ENCODE results near the gene TMX2.

The TMX2 gene, protein sequence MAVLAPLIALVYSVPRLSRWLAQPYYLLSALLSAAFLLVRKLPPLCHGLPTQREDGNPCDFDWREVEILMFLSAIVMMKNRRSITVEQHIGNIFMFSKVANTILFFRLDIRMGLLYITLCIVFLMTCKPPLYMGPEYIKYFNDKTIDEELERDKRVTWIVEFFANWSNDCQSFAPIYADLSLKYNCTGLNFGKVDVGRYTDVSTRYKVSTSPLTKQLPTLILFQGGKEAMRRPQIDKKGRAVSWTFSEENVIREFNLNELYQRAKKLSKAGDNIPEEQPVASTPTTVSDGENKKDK

DNA sequence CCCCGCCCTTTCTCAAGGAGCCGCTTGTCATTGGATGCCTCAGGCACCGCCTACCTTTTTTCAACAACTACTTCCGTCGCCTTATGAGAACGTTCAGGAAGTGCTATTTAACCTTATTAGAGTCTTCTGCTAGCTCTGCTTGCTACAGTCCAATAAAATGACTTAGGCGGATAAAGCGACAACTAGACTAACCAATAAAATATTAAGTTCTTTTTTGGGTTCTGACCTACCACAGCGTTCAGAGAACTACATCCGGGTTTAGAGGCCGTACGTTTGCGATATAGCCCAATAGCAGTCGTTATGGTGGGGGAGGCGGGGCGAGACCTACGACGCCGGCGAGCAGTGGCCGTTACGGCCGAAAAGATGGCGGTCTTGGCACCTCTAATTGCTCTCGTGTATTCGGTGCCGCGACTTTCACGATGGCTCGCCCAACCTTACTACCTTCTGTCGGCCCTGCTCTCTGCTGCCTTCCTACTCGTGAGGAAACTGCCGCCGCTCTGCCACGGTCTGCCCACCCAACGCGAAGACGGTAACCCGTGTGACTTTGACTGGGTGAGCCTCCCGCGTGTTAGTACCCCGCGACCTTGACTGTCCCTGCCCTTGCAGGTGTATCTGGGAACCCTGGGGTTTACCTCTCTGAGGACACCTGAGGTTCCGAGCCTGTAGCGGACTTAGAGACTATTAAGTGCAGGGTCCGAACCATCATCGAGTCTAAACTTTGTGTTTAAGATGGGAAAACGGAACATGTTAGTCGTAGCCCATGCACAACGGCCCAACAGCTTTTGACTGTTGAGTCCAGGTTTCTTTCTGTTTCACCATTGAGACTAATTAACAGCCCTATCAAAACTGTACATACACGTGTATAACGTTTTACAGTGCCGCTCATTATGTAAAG is at the start of gene TMX2:
Gene TMX2, plus strand, starts transcription at position 338 of the 895 bp plus-strand sequence. Its CDS starts 26 bp downstream, at position 364.
- TF ChIP-seq GATA3 (IDR thresholded peaks at IDR 0.05; ENCODE audit: low read depth, low read length) (no peak), GATA2 (IDR thresholded peaks at IDR 0.05; ENCODE audit: low read depth, low read length) (no peak)

GRCh38 chr11:57662893-57663292 is 49.5 kb upstream of the TMX2 start:
- no peak for TF ChIP-seq GATA3 (IDR thresholded peaks at IDR 0.05; ENCODE audit: low read depth, low read length)

DNA sequence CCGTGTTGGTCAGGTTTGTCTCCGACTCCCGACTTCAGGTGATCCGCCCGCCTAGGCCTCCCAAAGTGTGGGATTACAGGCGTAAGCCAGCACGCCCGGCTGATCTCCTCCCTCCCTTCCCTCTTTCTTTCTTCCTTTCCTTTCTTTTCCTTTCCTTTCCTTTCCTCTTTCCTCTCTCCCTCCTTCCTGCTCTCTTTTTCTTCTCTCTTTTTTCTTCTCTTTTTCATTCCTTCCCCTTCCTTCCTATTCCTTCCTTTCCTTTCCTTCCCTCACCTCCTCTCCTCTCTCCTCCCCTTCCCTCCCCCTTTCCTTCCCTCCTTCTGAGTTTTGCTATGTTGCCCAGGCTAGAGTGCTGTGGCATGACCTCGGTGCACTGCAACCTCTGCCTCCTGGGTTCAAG is 48.4 kb upstream of the TMX2 start:
- no peak for TF ChIP-seq GATA2 (IDR thresholded peaks at IDR 0.05; ENCODE audit: low read depth, low read length)
- TF ChIP-seq GATA3 (IDR thresholded peaks at IDR 0.05; ENCODE audit: low read depth, low read length): no peak

- TF ChIP-seq GATA2 (IDR thresholded peaks at IDR 0.05; ENCODE audit: low read depth, low read length): peak; percentile 53
- TF ChIP-seq GATA3 (IDR thresholded peaks at IDR 0.05; ENCODE audit: low read depth, low read length): no peak
Observed at GRCh38 chr11:57667117-57667735, 45.2 kb upstream of the TMX2 start.

DNA sequence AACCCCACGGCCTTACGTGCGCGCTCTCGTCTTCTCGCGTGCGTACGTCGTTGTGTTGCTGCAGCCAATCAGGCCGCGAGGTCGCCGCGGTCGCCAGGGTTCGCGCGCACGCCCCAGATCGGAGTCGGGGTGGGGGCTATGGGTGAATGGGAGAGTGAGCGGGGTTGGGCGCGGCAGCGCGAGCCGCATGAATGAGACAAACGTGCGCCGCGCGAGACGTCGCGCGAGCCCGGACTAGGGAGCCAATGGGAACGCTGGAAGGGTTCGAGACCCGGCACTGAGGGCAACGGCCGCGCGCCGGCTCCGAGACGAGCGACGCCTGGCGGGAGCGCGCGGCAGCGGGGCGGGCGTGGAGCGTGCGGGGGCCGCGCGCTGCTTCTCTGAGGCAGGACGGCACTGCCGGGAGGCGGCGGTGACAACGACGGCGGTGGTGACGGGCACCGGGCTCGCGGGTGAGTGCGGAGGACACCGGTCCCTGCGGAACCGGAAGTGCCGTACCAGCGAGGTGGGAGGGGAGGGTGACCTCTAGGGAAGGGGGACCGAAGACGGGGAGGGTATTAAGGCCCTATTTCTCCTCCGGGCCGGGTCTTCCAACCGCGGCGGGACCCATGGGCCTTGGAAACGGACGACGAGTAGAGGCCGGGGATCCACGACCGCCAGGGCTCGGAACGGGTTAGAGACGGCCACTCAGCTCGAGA is 44.5 kb upstream of the TMX2 start, which contains the start of gene ZDHHC5:
Gene ZDHHC5, plus strand, starts transcription at position 379 of the 698 bp plus-strand sequence. CDS start 4,977 bp downstream, outside the sequence.
- no peak for TF ChIP-seq GATA3 (IDR thresholded peaks at IDR 0.05; ENCODE audit: low read depth, low read length)
- no peak for TF ChIP-seq GATA2 (IDR thresholded peaks at IDR 0.05; ENCODE audit: low read depth, low read length)

DNA sequence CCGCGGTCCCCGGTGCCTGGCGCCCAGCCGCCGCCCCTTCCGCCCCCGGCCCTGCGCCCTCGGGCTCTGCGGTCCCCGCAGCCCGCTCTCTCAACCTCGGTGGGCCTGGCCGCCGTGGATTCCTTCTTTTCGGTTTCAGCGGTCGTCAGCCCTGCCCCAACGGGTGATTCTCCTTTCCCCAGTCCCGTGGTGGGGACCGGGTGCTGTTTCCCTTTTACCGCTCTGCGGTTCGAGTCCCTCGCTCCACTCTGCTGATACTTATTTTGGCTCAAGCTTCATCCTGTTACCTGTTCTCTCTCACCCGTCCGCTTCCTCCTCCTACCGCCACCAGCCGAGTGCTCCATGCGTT is 44.0 kb upstream of the TMX2 start:
- TF ChIP-seq GATA2 (IDR thresholded peaks at IDR 0.05; ENCODE audit: low read depth, low read length): no peak
- no peak for TF ChIP-seq GATA3 (IDR thresholded peaks at IDR 0.05; ENCODE audit: low read depth, low read length)

GRCh38 chr11:57674251-57674650 is 38.1 kb upstream of the TMX2 start:
- no peak for TF ChIP-seq GATA3 (IDR thresholded peaks at IDR 0.05; ENCODE audit: low read depth, low read length)

- TF ChIP-seq GATA3 (IDR thresholded peaks at IDR 0.05; ENCODE audit: low read depth, low read length) (no peak), GATA2 (IDR thresholded peaks at IDR 0.05; ENCODE audit: low read depth, low read length) (no peak)
Observed at GRCh38 chr11:57675176-57675941, 37.0 kb upstream of the TMX2 start.

GRCh38 chr11:57679396-57679795 is 33.0 kb upstream of the TMX2 start:
- no peak for TF ChIP-seq GATA3 (IDR thresholded peaks at IDR 0.05; ENCODE audit: low read depth, low read length)
- no peak for TF ChIP-seq GATA2 (IDR thresholded peaks at IDR 0.05; ENCODE audit: low read depth, low read length)

GRCh38 chr11:57680552-57680874 is 31.9 kb upstream of the TMX2 start:
- no peak for TF ChIP-seq GATA2 (IDR thresholded peaks at IDR 0.05; ENCODE audit: low read depth, low read length)
- TF ChIP-seq GATA3 (IDR thresholded peaks at IDR 0.05; ENCODE audit: low read depth, low read length): no peak

GRCh38 chr11:57681168-57681567 is 31.2 kb upstream of the TMX2 start:
- no peak for TF ChIP-seq GATA3 (IDR thresholded peaks at IDR 0.05; ENCODE audit: low read depth, low read length)
- TF ChIP-seq GATA2 (IDR thresholded peaks at IDR 0.05; ENCODE audit: low read depth, low read length): no peak

DNA sequence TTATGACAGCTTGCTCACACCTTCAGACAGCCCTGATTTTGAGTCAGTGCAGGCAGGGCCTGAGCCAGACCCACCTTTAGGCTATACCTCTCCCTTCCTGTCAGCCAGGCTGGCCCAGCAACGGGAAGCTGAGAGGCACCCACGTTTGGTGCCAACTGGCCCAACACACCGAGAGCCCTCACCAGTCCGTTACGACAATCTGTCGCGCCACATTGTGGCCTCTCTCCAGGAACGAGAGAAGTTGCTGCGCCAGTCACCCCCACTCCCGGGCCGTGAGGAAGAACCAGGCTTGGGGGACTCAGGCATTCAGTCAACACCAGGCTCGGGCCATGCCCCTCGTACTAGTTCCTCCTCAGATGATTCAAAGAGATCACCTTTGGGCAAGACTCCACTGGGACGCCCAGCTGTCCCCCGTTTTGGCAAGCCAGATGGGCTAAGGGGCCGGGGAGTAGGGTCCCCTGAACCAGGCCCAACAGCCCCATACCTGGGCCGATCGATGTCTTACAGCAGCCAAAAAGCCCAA is 13.5 kb upstream of the TMX2 start:
- TF ChIP-seq GATA2 (IDR thresholded peaks at IDR 0.05; ENCODE audit: low read depth, low read length) (no peak), GATA3 (IDR thresholded peaks at IDR 0.05; ENCODE audit: low read depth, low read length) (no peak)

- TF ChIP-seq GATA2 (IDR thresholded peaks at IDR 0.05; ENCODE audit: low read depth, low read length): no peak
- no peak for TF ChIP-seq GATA3 (IDR thresholded peaks at IDR 0.05; ENCODE audit: low read depth, low read length)
Observed at GRCh38 chr11:57699813-57700212, 12.6 kb upstream of the TMX2 start.

Measured in SH-SY5Y (cell line).